GM18858 (cell line): ENCODE data around the gene MAGED1.
A peak's percentile ranks its signal among the peaks of the same experiment; 100 is the strongest.
"Not testable (repeated sequence)": the region's sequence is repeated elsewhere in the genome, so short reads cannot be mapped to it uniquely, and the experiment has no call there.

Source experiments
- ATAC-seq: cut with Tn5 transposase; IDR thresholded peaks from one replicate; pipeline ENCODE4 v1.9.1; 2021; ENCODE audit not compliant: unreplicated experiment

The MAGED1 gene

DNA sequence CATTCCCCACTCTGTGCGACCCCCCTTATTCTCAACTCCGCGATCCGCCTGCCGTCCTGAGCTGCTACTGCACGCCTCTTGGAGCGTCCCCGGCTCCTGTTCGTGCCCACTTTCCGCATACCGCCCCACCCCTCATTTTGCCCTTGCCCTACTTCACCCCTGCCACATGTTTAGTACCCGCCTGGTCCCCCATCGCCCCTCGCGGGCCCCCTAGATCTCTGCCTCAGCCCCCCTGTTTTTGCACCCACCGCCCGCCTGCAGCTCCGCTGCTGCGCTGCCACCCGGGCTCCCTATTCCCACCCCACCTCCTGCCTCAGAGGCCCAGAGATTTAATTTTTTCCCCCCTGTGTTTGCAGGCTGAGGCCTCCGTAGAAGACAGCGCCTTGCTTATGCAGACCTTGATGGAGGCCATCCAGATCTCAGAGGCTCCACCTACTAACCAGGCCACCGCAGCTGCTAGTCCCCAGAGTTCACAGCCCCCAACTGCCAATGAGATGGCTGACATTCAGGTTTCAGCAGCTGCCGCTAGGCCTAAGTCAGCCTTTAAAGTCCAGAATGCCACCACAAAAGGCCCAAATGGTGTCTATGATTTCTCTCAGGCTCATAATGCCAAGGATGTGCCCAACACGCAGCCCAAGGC, 1.4 kb downstream of the MAGED1 start:
- ATAC-seq: peak; percentile 52

GRCh38 chrX:51896626-51897025, 3.2 kb downstream of the MAGED1 start:
- no peak for ATAC-seq

DNA sequence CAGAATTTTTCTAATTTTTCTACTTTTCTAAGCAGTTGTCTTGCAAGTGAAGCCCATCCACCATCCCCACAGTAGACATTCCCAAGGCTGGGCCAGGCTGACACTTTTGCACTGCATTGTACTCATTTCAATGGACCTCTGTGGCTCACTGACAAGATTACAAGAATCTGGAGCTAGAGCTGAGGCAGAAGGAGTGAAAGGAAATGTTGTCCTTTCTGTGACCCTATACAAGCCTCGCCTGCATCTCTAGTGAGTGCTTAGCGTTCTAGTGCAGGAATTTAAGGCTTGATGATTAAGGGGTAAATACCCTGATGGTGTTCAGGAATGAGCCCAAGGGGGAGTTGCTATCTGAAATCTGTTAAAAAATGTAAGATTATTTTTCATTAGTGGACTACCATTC, 6.3 kb downstream of the MAGED1 start:
- no peak for ATAC-seq

DNA sequence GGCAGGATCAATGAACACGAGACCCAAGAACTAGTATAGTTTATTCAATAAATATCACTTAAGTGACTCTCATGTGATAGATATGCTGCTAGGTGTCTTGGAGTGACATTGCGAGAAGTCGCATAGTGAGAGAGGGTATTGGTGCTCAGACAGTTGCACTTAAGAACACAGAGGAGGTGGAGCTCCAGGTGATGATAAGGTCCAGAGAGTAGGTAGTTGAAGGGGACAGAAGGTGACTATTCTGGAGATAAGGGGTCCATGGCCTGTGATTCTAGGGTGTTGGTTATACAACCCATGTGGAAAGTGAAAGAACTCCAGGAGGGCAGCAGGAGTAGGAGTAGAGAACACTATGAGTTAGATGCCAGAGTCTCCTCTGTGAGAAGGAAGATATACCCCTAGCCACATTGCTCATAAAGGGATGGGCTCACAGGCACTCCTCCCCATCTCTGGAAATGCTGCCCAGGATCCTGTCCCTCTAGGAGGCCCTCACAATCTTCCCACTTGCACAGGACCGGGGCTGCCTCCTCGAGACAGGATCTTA, 9.2 kb downstream of the MAGED1 start:
- no peak for ATAC-seq

DNA sequence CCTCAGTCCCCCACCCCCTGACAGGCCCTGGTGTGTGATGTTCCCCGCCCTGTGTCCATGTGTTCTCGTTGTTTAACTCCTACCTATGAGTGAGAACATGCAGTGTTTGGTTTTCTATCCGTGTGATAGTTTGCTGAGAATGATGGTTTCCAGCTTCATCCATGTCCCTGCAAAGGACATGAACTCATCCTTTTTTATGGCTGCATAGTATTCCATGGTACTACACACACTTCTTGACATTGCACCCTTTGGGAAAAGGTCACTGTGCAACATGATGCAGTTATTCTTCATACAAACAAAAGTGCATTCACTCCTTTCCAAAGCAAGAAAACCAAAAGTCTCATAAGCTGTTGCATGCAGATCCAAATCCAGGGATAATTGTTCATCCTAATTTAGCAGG, 11.7 kb downstream of the MAGED1 start:
- not testable (repeated sequence) for ATAC-seq

DNA sequence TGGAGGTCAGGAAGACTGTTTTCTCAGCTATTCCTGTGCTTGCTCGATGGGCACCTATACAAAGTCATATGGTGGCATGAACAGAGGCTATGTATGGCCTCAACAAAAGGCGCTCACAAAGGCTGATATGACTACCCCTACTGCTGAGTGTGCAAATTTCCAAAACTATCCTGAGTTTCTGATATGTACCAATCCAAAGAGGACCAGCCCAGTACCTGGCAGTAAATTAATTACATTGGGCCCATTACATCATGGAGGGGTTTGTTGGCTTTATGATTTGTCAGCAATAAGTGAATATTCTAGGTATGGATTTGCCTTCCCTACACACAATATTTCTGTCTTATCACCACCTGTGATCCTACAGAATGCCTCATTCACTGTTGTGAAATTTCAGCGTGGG, 12.3 kb downstream of the MAGED1 start:
- ATAC-seq: no peak

GRCh38 chrX:51917604-51918003, 24.2 kb downstream of the MAGED1 start:
- no peak for ATAC-seq

- ATAC-seq: no peak
Measured at GRCh38 chrX:51922561-51922960, 29.1 kb downstream of the MAGED1 start.

- no peak for ATAC-seq
Measured at GRCh38 chrX:51931566-51932150, 38.2 kb downstream of the MAGED1 start.
